Measurements from ENCODE around the gene BUB1B.
"Not testable (repeated sequence)": the region's sequence is repeated elsewhere in the genome, so short reads cannot be mapped to it uniquely, and the experiment has no call there.

The BUB1B gene, protein sequence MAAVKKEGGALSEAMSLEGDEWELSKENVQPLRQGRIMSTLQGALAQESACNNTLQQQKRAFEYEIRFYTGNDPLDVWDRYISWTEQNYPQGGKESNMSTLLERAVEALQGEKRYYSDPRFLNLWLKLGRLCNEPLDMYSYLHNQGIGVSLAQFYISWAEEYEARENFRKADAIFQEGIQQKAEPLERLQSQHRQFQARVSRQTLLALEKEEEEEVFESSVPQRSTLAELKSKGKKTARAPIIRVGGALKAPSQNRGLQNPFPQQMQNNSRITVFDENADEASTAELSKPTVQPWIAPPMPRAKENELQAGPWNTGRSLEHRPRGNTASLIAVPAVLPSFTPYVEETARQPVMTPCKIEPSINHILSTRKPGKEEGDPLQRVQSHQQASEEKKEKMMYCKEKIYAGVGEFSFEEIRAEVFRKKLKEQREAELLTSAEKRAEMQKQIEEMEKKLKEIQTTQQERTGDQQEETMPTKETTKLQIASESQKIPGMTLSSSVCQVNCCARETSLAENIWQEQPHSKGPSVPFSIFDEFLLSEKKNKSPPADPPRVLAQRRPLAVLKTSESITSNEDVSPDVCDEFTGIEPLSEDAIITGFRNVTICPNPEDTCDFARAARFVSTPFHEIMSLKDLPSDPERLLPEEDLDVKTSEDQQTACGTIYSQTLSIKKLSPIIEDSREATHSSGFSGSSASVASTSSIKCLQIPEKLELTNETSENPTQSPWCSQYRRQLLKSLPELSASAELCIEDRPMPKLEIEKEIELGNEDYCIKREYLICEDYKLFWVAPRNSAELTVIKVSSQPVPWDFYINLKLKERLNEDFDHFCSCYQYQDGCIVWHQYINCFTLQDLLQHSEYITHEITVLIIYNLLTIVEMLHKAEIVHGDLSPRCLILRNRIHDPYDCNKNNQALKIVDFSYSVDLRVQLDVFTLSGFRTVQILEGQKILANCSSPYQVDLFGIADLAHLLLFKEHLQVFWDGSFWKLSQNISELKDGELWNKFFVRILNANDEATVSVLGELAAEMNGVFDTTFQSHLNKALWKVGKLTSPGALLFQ

DNA sequence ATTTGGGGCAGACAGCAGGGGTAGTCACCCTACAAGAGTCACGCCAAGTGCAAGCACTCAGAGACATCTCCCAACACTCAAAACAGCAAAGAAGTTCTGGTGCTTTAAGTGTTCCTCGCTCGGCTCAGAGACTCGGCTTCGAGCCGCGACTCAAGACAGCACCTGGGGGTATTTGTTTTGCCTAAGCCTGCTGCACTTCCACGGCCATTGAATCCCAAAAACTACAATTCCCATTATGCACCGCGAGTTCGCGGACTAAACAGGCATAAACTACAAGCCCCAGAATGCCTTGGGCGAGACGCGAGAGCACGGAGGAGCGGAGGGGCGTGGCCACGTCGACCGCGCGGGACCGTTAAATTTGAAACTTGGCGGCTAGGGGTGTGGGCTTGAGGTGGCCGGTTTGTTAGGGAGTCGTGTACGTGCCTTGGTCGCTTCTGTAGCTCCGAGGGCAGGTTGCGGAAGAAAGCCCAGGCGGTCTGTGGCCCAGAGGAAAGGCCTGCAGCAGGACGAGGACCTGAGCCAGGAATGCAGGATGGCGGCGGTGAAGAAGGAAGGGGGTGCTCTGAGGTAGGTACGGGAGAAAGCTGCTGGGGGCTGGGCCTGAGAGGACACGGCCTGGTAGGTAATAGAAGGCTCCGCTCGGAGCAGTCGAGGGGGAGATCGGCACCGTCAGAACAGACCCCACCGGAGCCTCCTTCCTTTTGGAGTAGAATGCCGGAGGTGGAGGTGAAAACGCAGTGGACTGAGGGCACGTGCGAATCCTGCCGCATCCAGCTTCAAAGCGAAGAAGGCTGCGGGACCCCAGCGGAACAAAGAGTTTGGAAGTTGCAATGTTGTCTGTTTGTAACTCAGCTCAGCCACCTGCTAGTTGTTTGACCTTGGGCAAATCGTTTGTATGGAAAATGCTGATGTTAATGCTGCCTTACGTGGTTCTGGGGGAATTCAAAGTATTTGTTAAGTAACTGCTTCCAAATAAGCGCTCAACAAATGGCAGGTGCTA is at the start of gene BUB1B:
BUB1B (plus strand) TSS at position 381 of the 1,000 bp plus-strand sequence; CDS start at position 533, 152 bp downstream.
- ATAC-seq (replicated peaks; ENCODE audit: extremely low read depth, poor library complexity, severe bottlenecking) = peak; percentile 97

DNA sequence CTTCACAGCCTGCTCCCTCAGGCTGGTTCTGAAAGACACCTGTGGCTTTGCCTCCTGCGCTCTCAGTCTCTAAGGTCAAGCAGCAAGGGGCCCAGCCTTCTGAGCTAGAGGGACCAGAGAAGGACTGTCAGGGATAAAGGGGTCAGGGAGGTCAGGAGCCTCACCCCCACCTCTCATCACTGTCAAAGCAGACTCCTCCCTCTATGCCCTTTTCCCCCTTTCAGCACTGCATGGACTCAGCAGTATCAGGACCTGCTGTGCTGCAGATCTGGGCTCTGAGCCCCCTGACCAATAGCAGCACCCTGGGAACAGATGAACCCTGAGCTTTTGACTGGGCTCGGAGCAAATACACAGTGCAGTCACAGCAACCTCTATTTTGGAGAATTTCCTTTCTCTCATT is 49.0 kb upstream of the BUB1B start:
- Mint-ChIP-seq H3K27ac (ENCODE audit: low read depth) (no peak overlapping the region), H3K36me3 (ENCODE audit: insufficient read depth) (peaks cover 12% of the 10 kb centered on the region), H3K4me3 (no peak overlapping the region), H3K4me1 (peaks cover 33% of the 10 kb centered on the region), H3K9me3 (no peaks in the 10 kb centered on the region), H3K27me3 (peaks cover 28% of the 10 kb centered on the region)
- DNase-seq (ENCODE audit: low spot score in 2 of 2) = no peak
- ATAC-seq (replicated peaks; ENCODE audit: extremely low read depth, poor library complexity, severe bottlenecking) = no peak

More for the DNA sequence above, at the start of gene BUB1B:
- Mint-ChIP-seq H3K4me3 (no peak within 1 kb of the TSS), H3K36me3 (ENCODE audit: insufficient read depth) (peaks cover 2% of the 10 kb centered on the region), H3K4me1 (no peaks in the 10 kb centered on the region), H3K27me3 (no peaks in the 10 kb centered on the region), H3K9me3 (no peaks in the 10 kb centered on the region), H3K27ac (ENCODE audit: low read depth) (no peak within 1 kb of the TSS)
- peak; percentile 89 to 90 for DNase-seq (ENCODE audit: low spot score in 2 of 2)

DNA sequence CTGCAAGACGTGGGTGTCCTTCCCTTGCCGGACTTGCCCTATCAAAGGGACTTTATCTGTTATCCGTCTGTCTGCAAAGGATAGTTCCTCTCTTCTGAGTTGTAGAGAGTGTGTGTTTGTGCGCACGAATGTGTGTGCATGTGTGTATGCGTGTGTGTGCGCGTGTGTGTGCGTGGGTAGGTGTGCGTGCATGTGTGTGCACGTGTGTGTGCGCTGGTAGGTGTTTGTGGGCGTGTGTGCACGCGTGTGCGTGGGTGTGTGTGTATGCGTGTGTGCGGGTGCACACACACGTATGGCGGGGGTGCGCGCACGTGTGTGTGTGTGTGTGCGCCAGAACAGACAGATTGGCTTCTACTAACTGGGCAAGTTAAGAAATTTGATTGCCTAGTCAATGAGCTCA is 48.1 kb upstream of the BUB1B start:
- DNase-seq (ENCODE audit: low spot score in 2 of 2) = no peak
- peaks cover 27% of the 10 kb centered on the region for H3K4me1 Mint-ChIP-seq
- no peak overlapping the region for H3K4me3 Mint-ChIP-seq
- peak overlapping the region; percentile 12 for H3K27ac Mint-ChIP-seq (ENCODE audit: low read depth)
- peaks cover 12% of the 10 kb centered on the region for H3K36me3 Mint-ChIP-seq (ENCODE audit: insufficient read depth)
- peaks cover 32% of the 10 kb centered on the region for H3K27me3 Mint-ChIP-seq
- no peak for ATAC-seq (replicated peaks; ENCODE audit: extremely low read depth, poor library complexity, severe bottlenecking)
- H3K9me3 Mint-ChIP-seq = no peaks in the 10 kb centered on the region

DNA sequence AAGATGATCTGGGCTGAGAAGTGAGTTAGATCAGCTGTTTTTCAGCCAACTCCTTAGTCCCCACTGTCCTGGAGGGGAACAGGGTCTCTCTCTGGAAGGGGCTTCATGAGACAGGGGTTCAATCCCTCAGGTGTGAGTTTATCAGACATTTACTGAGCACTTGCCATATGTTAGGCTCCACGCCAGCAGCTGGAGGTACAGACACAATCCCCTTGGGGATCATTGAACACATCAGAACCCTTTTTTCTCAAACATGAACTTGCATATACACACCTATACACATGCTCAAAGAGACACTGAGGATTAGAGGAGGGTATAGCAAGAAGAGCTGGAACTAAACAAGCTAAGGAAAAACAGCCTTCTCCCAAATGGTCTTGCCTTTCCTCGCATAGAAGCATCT is 46.7 kb upstream of the BUB1B start:
- ATAC-seq (replicated peaks; ENCODE audit: extremely low read depth, poor library complexity, severe bottlenecking) = no peak
- Mint-ChIP-seq H3K27ac (ENCODE audit: low read depth) (no peak overlapping the region), H3K36me3 (ENCODE audit: insufficient read depth) (no peaks in the 10 kb centered on the region), H3K27me3 (peaks cover 32% of the 10 kb centered on the region), H3K9me3 (no peaks in the 10 kb centered on the region), H3K4me3 (no peak overlapping the region), H3K4me1 (peaks cover 16% of the 10 kb centered on the region)
- DNase-seq (ENCODE audit: low spot score in 2 of 2) = no peak

DNA sequence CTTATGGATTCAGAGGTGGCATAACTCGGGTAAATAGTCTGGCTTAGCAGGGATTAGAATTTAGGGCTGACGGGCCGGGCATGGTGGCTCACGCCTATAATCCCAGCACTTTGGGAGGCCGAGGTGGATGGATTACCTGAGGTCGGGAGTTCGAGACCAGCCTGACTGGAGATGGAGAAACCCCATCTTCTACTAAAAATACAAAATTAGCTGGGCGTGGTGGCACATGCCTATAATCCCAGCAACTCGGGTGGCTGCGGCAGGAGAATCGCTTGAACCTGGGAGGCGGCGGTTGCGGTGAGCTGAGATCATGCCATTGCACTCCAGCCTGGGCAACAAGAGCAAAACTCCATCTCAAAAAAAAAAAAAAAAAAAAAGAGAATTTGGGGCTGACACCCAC is 45.8 kb upstream of the BUB1B start:
- H3K27ac Mint-ChIP-seq (ENCODE audit: low read depth); H3K9me3 Mint-ChIP-seq; ATAC-seq (replicated peaks; ENCODE audit: extremely low read depth, poor library complexity, severe bottlenecking); H3K36me3 Mint-ChIP-seq (ENCODE audit: insufficient read depth); DNase-seq (ENCODE audit: low spot score in 2 of 2); H3K4me3 Mint-ChIP-seq: not testable (repeated sequence)
- peaks cover 32% of the 10 kb centered on the region for H3K27me3 Mint-ChIP-seq
- H3K4me1 Mint-ChIP-seq = peaks cover 12% of the 10 kb centered on the region

DNA sequence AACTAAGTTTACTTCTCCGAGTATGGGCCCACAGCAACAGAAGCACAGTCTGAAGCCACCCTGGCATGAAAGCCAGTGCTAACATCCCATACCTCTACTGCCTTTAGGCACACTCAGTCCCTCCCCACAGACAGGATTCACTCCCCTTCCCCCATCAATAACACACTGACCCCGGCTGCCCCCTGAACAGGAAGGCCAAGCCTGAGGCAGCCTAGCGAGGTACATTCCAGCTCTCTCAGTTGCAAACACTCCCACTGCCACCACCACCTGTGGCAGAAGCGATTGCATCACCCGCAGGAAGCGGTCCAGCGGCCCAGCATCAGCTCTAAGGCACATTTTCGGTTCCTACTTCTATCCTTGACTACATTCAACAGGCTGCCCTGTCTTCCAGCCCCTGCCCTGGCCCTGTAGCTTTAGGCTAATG is 45.2 kb upstream of the BUB1B start:
- Mint-ChIP-seq H3K9me3 (no peaks in the 10 kb centered on the region), H3K36me3 (ENCODE audit: insufficient read depth) (no peaks in the 10 kb centered on the region), H3K27me3 (peaks cover 32% of the 10 kb centered on the region), H3K4me1 (peaks cover 12% of the 10 kb centered on the region), H3K4me3 (no peak overlapping the region), H3K27ac (ENCODE audit: low read depth) (peak overlapping the region; percentile 26)
- DNase-seq (ENCODE audit: low spot score in 2 of 2) (no peak), ATAC-seq (replicated peaks; ENCODE audit: extremely low read depth, poor library complexity, severe bottlenecking) (peak; percentile 73)

DNA sequence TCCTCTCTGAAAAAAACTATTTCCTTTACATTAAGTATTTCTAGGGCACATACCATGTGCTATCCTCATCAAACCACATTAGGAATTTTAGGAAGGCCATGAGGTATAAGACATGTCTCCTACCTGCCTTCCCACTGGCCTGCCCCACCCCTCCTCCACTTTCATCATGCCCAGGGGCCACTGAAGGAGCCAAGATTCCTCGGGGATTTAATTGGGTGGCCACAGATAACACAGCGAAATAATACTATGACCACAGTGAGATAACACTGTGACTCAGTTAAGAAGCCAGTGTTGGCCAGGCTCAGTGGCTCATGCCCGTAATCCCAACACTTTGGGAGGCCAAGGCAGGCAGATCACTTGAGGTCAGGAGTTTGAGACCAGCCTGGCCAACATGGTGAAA is 42.4 kb upstream of the BUB1B start:
- Mint-ChIP-seq H3K27me3 (peaks cover 15% of the 10 kb centered on the region), H3K4me1 (peaks cover 12% of the 10 kb centered on the region), H3K4me3 (no peak overlapping the region), H3K27ac (ENCODE audit: low read depth) (no peak overlapping the region), H3K36me3 (ENCODE audit: insufficient read depth) (no peaks in the 10 kb centered on the region), H3K9me3 (no peaks in the 10 kb centered on the region)
- DNase-seq (ENCODE audit: low spot score in 2 of 2) = no peak
- ATAC-seq (replicated peaks; ENCODE audit: extremely low read depth, poor library complexity, severe bottlenecking) = no peak

DNA sequence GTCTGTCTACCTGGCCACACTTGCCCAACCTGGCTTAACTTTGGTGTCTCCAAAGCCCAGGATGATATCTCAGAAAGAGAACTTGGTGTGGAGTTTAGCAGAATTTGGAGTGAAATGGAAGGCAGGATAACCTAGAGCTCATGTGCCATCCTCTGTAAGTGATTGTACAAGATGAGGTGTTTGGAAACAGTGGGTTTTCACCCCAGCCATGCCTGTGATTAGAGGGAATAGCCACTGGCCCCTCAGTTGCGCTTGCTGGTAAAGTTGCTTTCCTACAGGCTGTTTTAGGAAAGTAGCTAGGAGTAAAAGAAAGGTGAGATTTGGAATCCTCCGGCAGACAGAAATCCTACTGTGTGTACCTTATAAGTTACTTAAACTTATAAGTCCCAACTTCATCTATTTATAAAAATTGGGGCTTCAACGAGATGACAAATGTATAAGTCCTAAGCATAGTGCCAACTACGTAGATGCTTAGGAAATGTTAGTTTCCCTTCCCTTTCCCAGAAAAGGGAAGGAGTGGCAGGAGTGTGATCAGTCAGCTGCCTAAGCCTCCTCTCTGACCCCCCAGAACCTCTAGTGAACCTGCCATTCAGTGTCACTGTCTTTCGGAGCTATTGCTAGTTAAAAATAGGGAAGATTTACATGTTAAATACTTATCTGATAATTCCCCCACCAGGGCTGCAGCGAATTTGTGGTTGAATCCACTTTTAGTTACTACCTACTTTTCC is 38.8 kb upstream of the BUB1B start:
- no peaks in the 10 kb centered on the region for H3K9me3 Mint-ChIP-seq
- DNase-seq (ENCODE audit: low spot score in 2 of 2) = no peak
- no peak for ATAC-seq (replicated peaks; ENCODE audit: extremely low read depth, poor library complexity, severe bottlenecking)
- no peaks in the 10 kb centered on the region for H3K4me1 Mint-ChIP-seq
- H3K27ac Mint-ChIP-seq (ENCODE audit: low read depth) = no peak overlapping the region
- H3K4me3 Mint-ChIP-seq = no peak overlapping the region
- H3K36me3 Mint-ChIP-seq (ENCODE audit: insufficient read depth) = no peaks in the 10 kb centered on the region
- peaks cover 4% of the 10 kb centered on the region for H3K27me3 Mint-ChIP-seq

DNA sequence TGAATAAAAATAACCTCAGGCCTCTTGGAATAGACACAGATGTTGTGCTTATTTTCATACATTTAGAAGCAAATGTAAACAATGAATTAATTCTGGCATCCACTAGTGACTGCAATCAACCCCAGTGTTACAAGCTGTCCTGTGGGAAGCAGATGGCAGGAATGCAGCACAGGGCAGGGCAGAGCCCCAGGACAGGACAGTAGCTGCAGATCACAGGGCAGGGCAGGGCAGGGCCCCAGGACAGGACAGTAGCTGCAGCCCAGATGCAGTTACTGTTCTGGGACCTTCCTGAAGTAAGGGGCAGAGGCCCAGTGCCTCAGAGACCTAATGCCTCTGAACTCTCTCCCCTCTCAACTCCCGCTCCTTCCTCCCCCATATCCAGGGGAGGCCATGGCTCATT is 37.9 kb upstream of the BUB1B start:
- peaks cover 12% of the 10 kb centered on the region for H3K27me3 Mint-ChIP-seq
- ATAC-seq (replicated peaks; ENCODE audit: extremely low read depth, poor library complexity, severe bottlenecking) = not testable (repeated sequence)

DNA sequence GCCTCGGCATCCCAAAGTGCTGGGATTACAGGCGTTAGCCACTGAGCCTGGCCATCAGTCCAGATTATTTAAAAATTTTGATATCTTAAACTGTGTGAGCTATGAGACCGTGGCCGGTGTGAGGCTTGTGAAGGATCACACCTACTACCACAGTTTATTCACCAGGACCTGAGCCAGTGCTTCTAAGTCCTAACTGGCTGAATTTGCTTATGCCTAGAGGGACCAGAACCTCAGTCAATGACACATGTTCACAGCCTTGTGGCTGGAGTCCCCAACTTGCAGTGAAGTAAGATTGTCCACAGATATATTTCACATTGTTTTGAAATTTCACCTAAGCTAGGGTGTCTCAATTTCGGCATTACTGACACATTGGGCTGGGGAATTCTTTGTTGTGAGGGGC is 37.0 kb upstream of the BUB1B start:
- H3K9me3 Mint-ChIP-seq; ATAC-seq (replicated peaks; ENCODE audit: extremely low read depth, poor library complexity, severe bottlenecking); H3K27ac Mint-ChIP-seq (ENCODE audit: low read depth); H3K4me1 Mint-ChIP-seq; H3K4me3 Mint-ChIP-seq; DNase-seq (ENCODE audit: low spot score in 2 of 2); H3K36me3 Mint-ChIP-seq (ENCODE audit: insufficient read depth): not testable (repeated sequence)
- peaks cover 21% of the 10 kb centered on the region for H3K27me3 Mint-ChIP-seq

More for the DNA sequence above, 37.9 kb upstream of the BUB1B start:
- not testable (repeated sequence) for H3K36me3 Mint-ChIP-seq (ENCODE audit: insufficient read depth); H3K4me1 Mint-ChIP-seq; H3K27ac Mint-ChIP-seq (ENCODE audit: low read depth); H3K9me3 Mint-ChIP-seq; H3K4me3 Mint-ChIP-seq; DNase-seq (ENCODE audit: low spot score in 2 of 2)

DNA sequence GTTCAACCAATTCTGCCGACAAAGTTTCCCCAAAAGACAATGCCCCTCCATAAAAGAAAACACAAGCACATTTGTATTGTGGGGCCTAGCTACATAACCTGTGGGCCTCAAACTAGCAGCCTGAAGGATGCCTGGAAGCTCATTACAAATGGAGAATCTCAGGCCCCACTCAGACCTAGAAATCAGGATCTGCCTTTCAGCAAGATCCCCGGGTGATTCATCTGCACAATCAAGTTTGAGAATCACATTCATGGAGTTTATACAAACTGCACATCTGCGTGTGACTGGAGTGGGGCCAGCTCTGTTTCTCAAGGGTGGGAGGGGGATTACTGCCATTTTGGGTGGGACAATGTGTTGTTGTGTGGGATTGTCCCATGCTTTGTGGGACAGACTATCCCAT is 36.5 kb upstream of the BUB1B start:
- not testable (repeated sequence) for H3K27ac Mint-ChIP-seq (ENCODE audit: low read depth); H3K9me3 Mint-ChIP-seq; DNase-seq (ENCODE audit: low spot score in 2 of 2); H3K36me3 Mint-ChIP-seq (ENCODE audit: insufficient read depth); ATAC-seq (replicated peaks; ENCODE audit: extremely low read depth, poor library complexity, severe bottlenecking); H3K4me3 Mint-ChIP-seq; H3K4me1 Mint-ChIP-seq
- H3K27me3 Mint-ChIP-seq = peaks cover 26% of the 10 kb centered on the region
